ENCODE data around the gene CCDC195.

The CCDC195 gene

GRCh38 chr2:224716201-224716600, at the start of gene CCDC195:
Gene CCDC195 (minus strand): TSS chr2:224716365. CDS start chr2:224716365, 0 bp downstream.
- TF ChIP-seq POLR2A (IDR thresholded peaks at IDR 0.05; ENCODE audit: low read length): no peak
- no peak for TF ChIP-seq GATA1 (IDR thresholded peaks at IDR 0.05; ENCODE audit: low read depth, low read length)
- DNase-seq: no peak

DNA sequence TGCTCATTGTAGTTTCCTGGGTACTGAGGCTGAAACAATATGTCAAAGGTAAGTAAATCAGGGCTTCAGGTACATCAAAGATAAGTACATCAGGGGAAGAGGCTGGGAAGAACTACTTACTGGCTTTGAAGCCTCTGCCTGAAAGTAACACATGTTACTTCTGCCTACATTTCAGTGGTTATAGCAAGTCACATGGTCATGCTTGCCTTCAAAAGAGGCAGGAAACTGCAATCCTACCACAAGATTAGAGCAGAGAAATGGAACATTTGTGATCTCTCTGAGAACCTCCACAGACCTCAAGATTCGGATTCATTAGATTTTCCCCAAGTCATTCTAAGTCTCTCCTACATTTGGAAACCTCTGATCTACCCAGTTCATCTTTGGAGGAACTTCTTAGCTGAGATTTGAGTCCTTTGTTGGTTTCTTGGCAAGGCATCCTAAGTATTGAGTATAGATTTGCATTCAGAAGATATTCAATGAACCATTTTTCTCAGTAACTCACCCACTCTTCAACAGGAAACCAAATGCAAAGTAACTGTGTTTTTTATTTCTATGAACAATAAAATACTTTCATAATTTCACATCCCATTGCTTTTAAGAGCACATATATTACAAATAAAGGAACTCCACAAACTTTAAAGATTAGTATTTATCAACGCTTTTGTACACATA, 48.5 kb upstream of the CCDC195 start:
- no peak for TF ChIP-seq GATA1 (IDR thresholded peaks at IDR 0.05; ENCODE audit: low read depth, low read length)
- TF ChIP-seq POLR2A (IDR thresholded peaks at IDR 0.05; ENCODE audit: low read length): no peak
- no peak for DNase-seq

- TF ChIP-seq GATA1 (IDR thresholded peaks at IDR 0.05; ENCODE audit: low read depth, low read length): no peak
- TF ChIP-seq POLR2A (IDR thresholded peaks at IDR 0.05; ENCODE audit: low read length): no peak
- DNase-seq: no peak
Measured at GRCh38 chr2:224757934-224758548, 41.9 kb upstream of the CCDC195 start.

DNA sequence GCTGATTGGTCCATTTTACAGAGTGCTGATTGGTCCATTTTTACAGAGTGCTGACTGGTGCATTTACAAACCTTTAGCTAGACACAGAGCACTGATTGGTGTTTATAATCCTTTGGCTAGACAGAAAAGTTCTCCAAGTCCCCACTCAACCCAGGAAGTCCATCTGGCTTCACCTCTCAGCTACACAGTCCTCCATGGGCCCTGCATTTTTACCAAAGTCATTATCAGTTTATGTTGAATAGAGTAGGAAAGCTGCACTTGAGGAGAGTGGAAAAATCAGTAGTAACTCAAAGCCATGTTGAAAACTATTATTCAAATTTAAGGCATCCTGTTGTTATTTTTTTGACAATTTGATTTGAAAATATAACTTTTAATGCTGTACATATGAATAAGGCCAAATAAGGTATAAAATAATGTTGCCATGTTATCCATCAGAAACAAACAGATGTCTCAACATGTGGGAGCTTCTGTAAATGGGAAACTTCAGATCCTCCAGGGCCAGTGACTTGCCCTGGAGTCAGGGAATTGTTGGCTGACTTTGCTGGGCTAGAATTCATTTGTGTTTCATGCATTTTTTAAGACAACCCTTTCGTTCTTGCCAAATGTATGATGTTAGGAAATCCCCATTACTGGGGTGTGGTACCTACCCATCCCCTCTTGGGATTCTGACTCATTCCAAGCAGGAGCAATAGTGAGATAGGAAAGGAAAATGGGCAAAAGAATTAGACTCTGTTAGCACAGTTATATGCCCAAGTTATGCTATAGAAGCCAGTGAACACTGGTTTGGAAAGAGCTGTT, 37.8 kb upstream of the CCDC195 start:
- no peak for TF ChIP-seq GATA1 (IDR thresholded peaks at IDR 0.05; ENCODE audit: low read depth, low read length)
- no peak for DNase-seq

GRCh38 chr2:224751996-224752698, 36.0 kb upstream of the CCDC195 start:
- no peak for DNase-seq
- TF ChIP-seq GATA1 (IDR thresholded peaks at IDR 0.05; ENCODE audit: low read depth, low read length) (no peak), POLR2A (IDR thresholded peaks at IDR 0.05; ENCODE audit: low read length) (no peak)

DNA sequence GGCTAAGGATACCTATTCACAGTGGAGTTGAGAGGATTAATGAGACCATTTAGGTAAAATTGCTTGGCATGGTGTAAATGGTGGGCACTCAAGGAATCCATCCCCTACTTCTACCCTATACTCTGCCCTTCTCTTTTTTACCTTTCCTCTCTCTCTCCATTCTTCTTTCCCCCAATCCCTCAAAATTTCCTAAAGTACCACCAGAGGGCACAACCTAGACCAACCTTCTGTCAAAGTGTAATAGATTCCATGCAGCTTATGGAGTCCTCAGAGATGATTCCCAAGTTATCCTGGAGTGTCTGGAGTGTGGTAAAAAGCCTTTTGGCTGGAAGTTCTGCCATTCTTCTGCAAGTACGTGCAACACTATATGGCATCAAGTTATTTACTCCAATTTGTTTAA, 33.0 kb upstream of the CCDC195 start:
- no peak for DNase-seq
- no peak for TF ChIP-seq POLR2A (IDR thresholded peaks at IDR 0.05; ENCODE audit: low read length)
- no peak for TF ChIP-seq GATA1 (IDR thresholded peaks at IDR 0.05; ENCODE audit: low read depth, low read length)

- no peak for TF ChIP-seq POLR2A (IDR thresholded peaks at IDR 0.05; ENCODE audit: low read length)
- TF ChIP-seq GATA1 (IDR thresholded peaks at IDR 0.05; ENCODE audit: low read depth, low read length): no peak
- DNase-seq: no peak
Measured at GRCh38 chr2:224747765-224748164, 31.6 kb upstream of the CCDC195 start.

- no peak for DNase-seq
- TF ChIP-seq GATA1 (IDR thresholded peaks at IDR 0.05; ENCODE audit: low read depth, low read length) (no peak), POLR2A (IDR thresholded peaks at IDR 0.05; ENCODE audit: low read length) (no peak)
Measured at GRCh38 chr2:224736227-224736626, 20.1 kb upstream of the CCDC195 start.

GRCh38 chr2:224734949-224735348, 18.8 kb upstream of the CCDC195 start:
- no peak for DNase-seq
- no peak for TF ChIP-seq POLR2A (IDR thresholded peaks at IDR 0.05; ENCODE audit: low read length)
- no peak for TF ChIP-seq GATA1 (IDR thresholded peaks at IDR 0.05; ENCODE audit: low read depth, low read length)

- TF ChIP-seq GATA1 (IDR thresholded peaks at IDR 0.05; ENCODE audit: low read depth, low read length): no peak
- no peak for TF ChIP-seq POLR2A (IDR thresholded peaks at IDR 0.05; ENCODE audit: low read length)
- DNase-seq: no peak
Measured at GRCh38 chr2:224731665-224732064, 15.5 kb upstream of the CCDC195 start.

DNA sequence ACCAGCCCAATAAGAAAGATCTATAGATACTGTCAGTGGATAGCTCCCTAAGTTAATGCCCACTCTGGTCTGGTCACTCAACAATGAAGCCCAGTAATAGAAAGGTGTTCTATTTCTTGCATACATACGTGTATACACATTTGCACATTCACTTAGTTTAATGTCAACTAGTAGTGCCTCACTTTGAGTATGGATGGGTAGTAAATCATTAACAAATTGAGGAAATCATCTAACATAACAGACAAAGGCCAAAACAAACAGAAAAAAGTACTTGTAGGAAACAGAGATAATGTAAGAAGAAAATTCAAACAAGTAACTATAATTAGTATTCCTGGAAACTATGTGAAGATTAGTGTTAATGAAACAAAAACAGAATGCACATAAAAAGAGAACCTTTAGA, 13.3 kb upstream of the CCDC195 start:
- TF ChIP-seq POLR2A (IDR thresholded peaks at IDR 0.05; ENCODE audit: low read length) (no peak), GATA1 (IDR thresholded peaks at IDR 0.05; ENCODE audit: low read depth, low read length) (no peak)
- DNase-seq: no peak

- TF ChIP-seq GATA1 (IDR thresholded peaks at IDR 0.05; ENCODE audit: low read depth, low read length) (no peak), POLR2A (IDR thresholded peaks at IDR 0.05; ENCODE audit: low read length) (no peak)
- no peak for DNase-seq
Measured at GRCh38 chr2:224724331-224724730, 8.2 kb upstream of the CCDC195 start.

DNA sequence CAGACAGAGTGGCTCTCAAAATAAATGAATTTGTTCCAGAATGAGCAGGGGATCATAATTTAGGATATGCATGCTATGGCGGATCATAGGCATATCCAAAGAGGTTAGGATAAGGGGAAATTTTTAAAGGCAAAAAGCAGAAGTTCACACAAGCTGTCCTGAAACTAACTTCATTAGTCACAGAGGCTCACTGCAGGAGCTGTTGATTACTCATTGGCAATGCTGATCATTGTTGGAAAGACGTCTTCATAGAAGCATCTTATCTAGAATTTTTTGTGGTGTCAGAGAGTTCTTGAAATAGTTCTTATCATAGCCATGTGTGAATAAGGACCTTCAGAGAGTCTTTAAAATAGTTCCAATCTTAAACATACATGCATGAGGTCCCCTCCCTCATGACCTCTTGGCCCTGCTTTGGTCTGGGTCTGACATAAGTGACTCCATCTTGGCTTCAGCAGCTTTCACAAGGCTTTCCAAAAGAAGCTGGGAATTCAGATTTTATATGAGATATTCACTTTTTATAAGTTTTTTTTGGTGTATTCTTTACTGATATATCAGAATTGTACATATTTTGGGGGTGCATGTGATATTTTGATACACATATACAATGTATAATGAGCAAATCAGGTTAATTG, 7.5 kb upstream of the CCDC195 start:
- no peak for DNase-seq
- TF ChIP-seq POLR2A (IDR thresholded peaks at IDR 0.05; ENCODE audit: low read length) (no peak), GATA1 (IDR thresholded peaks at IDR 0.05; ENCODE audit: low read depth, low read length) (no peak)

Data from erythroblast (primary cell).